ENCODE results near the gene C14orf93. TPM values are rescaled to one million over a fixed set of nuclear protein-coding genes. Genes with fewer than 3 reads are reported as not detected.

The C14orf93 gene
- total and polyA plus RNA-seq, 2 experiments from 2014 or later: 6.7 to 26.3 TPM

DNA sequence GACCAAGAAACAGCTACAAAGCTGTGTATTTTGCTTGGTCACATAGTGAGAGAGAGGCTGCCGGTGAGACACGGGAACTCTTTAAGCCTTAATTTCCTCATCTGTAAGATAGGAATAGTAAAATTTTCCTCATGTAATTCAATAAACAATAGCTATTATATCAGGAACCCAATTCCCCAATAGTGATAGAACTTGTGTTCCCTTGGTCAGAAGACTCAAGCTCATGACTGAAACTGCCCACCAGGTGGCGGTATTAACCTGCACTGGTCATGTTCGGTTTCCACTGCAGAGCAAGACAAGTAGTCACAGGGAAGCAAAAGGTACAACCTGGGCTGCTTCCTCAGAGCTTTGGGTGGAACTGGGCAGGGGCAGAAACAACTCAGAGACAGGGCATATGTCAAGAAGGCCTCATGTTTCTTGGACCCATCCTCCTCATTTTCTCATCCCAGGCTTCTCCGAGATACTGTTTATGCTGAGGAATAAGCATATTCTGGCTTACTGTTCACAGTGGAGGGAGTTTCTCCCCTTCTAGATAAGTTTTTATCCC lies 23.4 kb downstream of the C14orf93 start:
- Histone ChIP-seq H3K27me3 (no peaks in the 10 kb centered on the region), H3K36me3 (no peaks in the 10 kb centered on the region), H3K9me3 (ENCODE audit: low read depth) (no peaks in the 10 kb centered on the region), H3K27ac (no peak overlapping the region), H3K4me3 (no peak overlapping the region), H3K4me1 (ENCODE audit: low read depth) (no peaks in the 10 kb centered on the region)
- peak; percentile 91 to 92 for DNase-seq (ENCODE audit: low read depth in 1 of 2, low spot score in 1 of 2)
- TF ChIP-seq, protein P1, sequence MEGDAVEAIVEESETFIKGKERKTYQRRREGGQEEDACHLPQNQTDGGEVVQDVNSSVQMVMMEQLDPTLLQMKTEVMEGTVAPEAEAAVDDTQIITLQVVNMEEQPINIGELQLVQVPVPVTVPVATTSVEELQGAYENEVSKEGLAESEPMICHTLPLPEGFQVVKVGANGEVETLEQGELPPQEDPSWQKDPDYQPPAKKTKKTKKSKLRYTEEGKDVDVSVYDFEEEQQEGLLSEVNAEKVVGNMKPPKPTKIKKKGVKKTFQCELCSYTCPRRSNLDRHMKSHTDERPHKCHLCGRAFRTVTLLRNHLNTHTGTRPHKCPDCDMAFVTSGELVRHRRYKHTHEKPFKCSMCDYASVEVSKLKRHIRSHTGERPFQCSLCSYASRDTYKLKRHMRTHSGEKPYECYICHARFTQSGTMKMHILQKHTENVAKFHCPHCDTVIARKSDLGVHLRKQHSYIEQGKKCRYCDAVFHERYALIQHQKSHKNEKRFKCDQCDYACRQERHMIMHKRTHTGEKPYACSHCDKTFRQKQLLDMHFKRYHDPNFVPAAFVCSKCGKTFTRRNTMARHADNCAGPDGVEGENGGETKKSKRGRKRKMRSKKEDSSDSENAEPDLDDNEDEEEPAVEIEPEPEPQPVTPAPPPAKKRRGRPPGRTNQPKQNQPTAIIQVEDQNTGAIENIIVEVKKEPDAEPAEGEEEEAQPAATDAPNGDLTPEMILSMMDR (IDR thresholded peaks at IDR 0.05; ENCODE audit: low read depth, low read length): peak; percentile 89

DNA sequence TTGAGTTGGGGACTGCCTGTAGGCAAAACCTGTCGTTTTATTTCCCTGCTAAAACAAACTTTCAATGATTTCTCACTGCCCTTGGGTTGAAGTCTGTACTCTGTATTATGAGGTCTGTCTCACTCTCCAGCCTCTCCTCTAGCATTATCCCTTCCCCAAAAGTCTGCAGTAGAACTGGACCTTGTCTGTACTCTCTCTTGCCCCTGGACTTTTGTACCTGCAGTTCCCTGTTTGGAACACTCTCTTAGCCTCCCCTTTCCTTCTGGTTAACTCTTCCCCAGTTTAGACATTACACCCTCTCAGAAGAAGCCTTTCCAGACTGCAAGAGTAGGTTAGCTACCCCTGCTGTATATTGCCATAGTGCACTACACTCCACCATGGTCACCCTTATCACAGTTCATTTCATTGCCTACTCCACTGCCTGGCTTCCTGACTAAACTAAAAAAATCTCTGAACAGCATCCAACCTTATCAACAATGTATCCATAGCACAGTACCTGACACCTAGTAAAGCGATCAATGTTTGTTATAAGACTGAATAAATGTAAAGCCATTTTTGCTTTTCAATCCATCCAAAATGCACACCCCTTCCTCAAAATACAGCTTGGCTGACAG lies 23.9 kb downstream of the C14orf93 start:
- Histone ChIP-seq H3K27ac (no peak overlapping the region), H3K36me3 (no peaks in the 10 kb centered on the region), H3K9me3 (ENCODE audit: low read depth) (no peaks in the 10 kb centered on the region), H3K4me3 (no peak overlapping the region), H3K4me1 (ENCODE audit: low read depth) (no peaks in the 10 kb centered on the region), H3K27me3 (no peaks in the 10 kb centered on the region)
- no peak for DNase-seq (ENCODE audit: low read depth in 1 of 2, low spot score in 1 of 2)
- TF ChIP-seq, protein P1 (IDR thresholded peaks at IDR 0.05; ENCODE audit: low read depth, low read length): no peak

DNA sequence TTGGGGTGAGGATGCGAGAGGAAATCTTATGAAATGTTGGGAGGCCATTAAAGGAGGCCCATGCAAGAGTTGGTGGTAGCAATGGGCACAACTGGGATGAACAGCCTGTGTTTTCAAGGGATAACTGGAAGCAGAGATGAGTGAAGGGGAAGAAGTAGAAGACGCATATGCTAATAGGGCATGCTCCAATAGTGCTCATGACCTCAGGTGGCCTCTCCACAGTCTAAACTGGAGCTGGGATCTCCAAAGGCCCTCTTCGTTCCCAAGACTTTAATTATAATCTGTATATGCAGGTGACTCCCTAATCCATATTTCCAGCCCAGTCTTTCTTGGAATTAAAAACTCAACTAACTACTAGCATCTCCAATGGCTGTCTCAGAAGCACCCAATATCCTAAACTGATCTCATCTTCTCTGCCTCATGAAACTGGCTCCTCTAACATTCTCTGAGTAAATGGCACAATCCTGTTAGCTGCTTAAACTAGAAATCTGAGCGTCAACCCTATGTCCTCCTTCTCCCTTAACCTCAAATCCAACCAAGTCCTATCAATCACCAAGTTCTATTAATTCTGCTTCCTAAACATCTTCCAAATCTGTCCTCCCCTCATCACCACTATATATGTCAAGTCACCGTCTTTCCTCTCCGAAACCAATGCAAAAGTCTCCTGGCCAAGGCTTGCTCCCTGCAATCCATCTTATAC lies 24.8 kb downstream of the C14orf93 start:
- Histone ChIP-seq H3K36me3 (no peaks in the 10 kb centered on the region), H3K4me3 (no peak overlapping the region), H3K4me1 (ENCODE audit: low read depth) (peaks cover 3% of the 10 kb centered on the region), H3K27ac (no peak overlapping the region), H3K9me3 (ENCODE audit: low read depth) (no peaks in the 10 kb centered on the region), H3K27me3 (no peaks in the 10 kb centered on the region)
- DNase-seq (ENCODE audit: low read depth in 1 of 2, low spot score in 1 of 2): no peak
- TF ChIP-seq, protein P1 (IDR thresholded peaks at IDR 0.05; ENCODE audit: low read depth, low read length): no peak

DNA sequence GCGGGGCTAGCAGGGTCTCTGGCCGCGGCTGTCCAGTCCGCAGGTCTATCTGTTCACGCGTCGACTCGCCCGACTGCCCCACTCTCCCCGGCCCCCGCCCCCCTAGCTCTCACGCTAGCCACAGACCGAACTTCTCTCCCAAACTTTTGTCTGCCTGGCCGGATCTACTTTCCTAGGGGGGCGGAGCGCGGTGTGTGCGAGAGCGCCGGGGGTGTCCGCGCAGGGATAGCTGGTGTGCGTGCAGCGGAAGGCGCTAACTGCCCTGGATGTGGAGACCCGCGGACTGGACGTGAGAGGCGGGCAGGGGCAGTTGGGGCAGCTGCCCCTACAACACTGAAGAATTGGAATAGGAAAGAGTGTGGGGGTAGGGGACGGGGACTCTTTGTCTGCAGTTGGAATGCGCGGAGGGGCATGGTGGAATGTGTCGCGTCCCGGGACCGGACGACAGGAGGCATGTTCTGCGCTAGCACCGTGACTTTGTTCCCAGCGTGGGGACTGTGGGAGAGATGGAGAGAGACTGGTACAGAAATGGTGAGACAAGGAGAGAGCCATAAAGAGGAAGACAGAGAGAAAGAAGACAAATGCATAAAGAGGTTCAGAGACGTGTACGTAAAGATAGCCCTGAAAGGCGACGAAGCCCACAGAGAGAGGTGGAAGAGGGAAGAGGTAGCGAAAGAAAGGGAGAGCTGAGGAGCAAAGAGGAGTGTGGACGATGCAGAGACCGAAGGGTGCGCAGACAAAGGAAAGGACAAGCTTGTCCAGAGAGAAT lies 27.3 kb downstream of the C14orf93 start, which contains the start of gene AJUBA:
AJUBA (minus strand) TSS at position 75 of the 769 bp plus-strand sequence. CDS start 285 bp downstream, outside the sequence.
- Histone ChIP-seq H3K36me3 (no peaks in the 10 kb centered on the region), H3K27me3 (no peaks in the 10 kb centered on the region), H3K4me1 (ENCODE audit: low read depth) (peaks cover 26% of the 10 kb centered on the region), H3K4me3 (peak within 1 kb of the TSS; percentile 74), H3K9me3 (ENCODE audit: low read depth) (no peaks in the 10 kb centered on the region), H3K27ac (peak within 1 kb of the TSS; percentile 99)
- TF ChIP-seq, protein P1 (IDR thresholded peaks at IDR 0.05; ENCODE audit: low read depth, low read length): no peak
- DNase-seq (ENCODE audit: low read depth in 1 of 2, low spot score in 1 of 2): peak; percentile 92 to 96

DNA sequence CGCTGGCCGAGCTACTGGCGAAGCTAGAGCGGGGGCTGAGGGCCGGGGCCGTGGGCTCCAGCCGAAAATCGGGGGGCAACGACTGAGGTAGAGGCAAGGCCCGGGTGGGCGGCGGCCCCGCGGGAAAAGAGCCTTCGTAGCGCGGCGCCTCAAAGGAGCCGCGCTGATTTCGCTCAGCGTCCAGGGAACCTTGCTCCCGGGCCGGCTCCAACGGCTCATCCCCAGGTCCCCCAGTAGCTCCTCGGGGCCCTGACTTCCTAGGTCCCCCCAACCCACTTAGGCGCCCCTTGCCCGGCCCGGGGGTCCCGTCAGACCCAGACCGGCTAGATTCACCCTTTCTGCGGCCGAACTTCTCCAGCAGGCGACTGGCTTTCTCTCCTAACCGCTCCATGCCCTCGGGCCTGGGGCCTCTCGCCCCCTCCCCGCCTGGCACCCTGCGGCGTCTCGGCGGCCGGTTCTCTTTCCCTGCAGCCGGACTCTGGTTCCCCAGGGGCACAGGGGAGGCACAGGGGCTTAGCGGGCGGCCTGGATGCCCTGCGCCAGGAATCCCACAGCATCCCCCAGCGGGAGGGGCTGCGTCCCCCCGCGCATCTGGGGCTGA lies 28.0 kb downstream of the C14orf93 start:
- Histone ChIP-seq H3K27ac (peak overlapping the region; percentile 99), H3K36me3 (no peaks in the 10 kb centered on the region), H3K4me3 (peak overlapping the region; percentile 74), H3K9me3 (ENCODE audit: low read depth) (no peaks in the 10 kb centered on the region), H3K4me1 (ENCODE audit: low read depth) (peaks cover 31% of the 10 kb centered on the region), H3K27me3 (no peaks in the 10 kb centered on the region)
- DNase-seq (ENCODE audit: low read depth in 1 of 2, low spot score in 1 of 2): peak in 1 of 2 donors; percentile 41
- TF ChIP-seq, protein P1 (IDR thresholded peaks at IDR 0.05; ENCODE audit: low read depth, low read length): no peak
